ENCODE measurements around the gene MYB.
"Not testable (repeated sequence)": the region's sequence is repeated elsewhere in the genome, so short reads cannot be mapped to it uniquely, and the experiment has no call there.

The MYB gene

GRCh38 chr6:135164387-135164786 lies 16.7 kb upstream of the MYB start:
- not testable (repeated sequence) for DNase-seq (ENCODE audit: low read depth)

- DNase-seq (ENCODE audit: low read depth) = no peak
Observed at GRCh38 chr6:135165031-135165430, 16.1 kb upstream of the MYB start.

- no peak for DNase-seq (ENCODE audit: low read depth)
Observed at GRCh38 chr6:135166515-135166914, 14.6 kb upstream of the MYB start.

DNA sequence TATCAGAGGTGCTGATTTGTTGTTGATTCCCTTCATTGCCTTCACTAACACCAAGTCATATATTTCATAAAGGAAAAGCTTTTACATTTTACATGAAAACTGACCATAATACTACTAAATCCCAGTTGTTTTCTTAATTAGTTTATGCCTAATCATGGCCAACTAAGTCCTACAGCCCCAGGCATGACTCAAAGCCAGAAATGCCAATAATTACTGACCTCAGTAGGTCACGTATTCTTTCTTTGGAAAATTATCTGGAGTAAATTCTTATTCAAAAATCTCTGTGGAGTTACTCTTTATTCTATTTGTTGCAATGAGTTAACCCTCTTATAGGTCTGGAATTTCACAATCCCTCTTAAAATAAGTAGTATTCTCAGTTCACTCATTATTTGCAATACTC lies 13.5 kb upstream of the MYB start:
- DNase-seq (ENCODE audit: low read depth) = no peak

GRCh38 chr6:135168766-135169165 lies 12.3 kb upstream of the MYB start:
- no peak for DNase-seq (ENCODE audit: low read depth)

DNA sequence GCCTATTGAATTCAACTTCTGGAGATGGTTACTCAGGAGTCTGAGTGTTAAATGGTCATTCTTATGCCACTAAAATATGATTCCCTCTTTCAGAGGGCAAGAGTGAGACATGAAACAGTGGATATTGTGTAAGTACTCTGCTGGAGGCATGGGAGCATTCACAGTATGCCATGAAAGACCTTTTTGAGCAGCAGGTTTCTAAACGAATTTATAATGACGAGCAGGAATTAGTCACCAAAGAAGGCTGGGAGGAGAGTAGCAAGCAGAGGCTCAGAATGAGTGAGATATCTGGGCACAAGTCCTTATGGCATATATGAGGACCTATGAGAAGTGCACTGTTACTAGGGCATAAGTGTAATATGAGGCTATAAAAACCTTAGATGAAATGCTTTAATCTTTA lies 10.9 kb upstream of the MYB start:
- DNase-seq (ENCODE audit: low read depth) = no peak

DNA sequence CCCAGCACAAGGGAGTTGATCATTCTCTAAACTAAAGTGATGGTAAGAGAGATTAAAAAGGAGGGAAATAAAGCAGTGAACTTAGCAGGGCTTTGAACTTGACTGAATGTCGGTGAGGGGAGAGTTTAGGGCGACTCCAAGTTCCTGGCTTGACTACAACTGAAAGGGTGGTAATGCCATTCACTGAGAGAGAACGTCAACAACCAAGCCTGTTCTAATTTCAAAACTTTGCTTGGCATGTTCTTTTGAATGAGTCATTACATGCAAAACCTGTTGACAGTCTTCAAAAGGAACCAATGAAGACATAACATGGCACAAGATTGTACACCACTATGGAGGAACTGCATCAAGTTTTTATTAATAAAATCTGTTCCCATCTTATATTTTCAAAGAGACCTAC lies 10.3 kb upstream of the MYB start:
- DNase-seq (ENCODE audit: low read depth) = no peak

GRCh38 chr6:135173242-135173988 lies 7.7 kb upstream of the MYB start:
- DNase-seq (ENCODE audit: low read depth) = no peak

- no peak for DNase-seq (ENCODE audit: low read depth)
Observed at GRCh38 chr6:135173989-135174484, 7.1 kb upstream of the MYB start.

DNA sequence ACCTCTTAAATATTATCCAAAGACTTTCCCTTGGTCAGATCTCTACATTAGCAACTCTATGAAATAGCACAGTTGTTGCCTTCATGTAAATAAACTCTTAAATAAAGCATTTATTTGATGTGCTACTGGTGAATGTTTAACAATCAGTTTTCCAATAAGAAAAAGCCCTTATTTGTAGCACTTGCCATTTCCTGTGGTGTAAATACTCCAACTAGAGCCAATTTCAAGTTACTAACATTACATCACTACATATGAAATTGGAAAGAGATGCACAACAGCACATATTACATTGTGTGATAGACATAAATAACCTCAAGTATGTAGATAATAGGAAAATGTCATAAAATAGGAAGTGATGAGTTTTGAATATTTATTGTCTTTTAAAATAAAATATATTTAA lies 5.0 kb upstream of the MYB start:
- no peak for DNase-seq (ENCODE audit: low read depth)

GRCh38 chr6:135176464-135176863 lies 4.6 kb upstream of the MYB start:
- DNase-seq (ENCODE audit: low read depth) = no peak

GRCh38 chr6:135179372-135179771 lies 1.7 kb upstream of the MYB start:
- DNase-seq (ENCODE audit: low read depth) = no peak

GRCh38 chr6:135179920-135180541 lies 1.1 kb upstream of the MYB start:
- no peak for DNase-seq (ENCODE audit: low read depth)

- no peak for DNase-seq (ENCODE audit: low read depth)
Observed at GRCh38 chr6:135181333-135182070, 394 bp downstream of the MYB start.

- no peak for DNase-seq (ENCODE audit: low read depth)
Observed at GRCh38 chr6:135182071-135183001, 1.2 kb downstream of the MYB start.

- no peak for DNase-seq (ENCODE audit: low read depth)
Observed at GRCh38 chr6:135183002-135183531, 2.0 kb downstream of the MYB start.

GRCh38 chr6:135183532-135184440 lies 2.7 kb downstream of the MYB start:
- DNase-seq (ENCODE audit: low read depth) = no peak

DNA sequence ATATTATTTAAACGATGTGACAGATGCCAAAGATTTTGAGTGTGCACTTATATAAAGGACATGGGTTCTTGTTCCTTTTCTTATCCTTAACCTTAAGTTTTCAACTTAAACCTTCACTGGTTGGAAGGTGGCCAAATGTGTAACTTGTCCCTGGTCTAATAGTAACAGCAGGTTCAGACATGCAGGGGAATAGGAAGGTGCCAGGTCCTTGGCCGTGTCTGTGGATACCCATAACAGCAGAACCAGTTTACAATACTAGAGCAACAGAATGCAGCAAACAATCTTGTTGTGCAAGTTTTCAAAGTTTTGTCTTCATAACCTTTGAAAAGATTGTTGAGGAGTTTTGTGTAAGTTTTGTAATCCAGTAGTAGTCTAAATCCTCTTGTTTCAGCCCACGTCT lies 4.4 kb downstream of the MYB start:
- no peak for DNase-seq (ENCODE audit: low read depth)

GRCh38 chr6:135186255-135186654 lies 5.1 kb downstream of the MYB start:
- no peak for DNase-seq (ENCODE audit: low read depth)

GRCh38 chr6:135187372-135187771 lies 6.3 kb downstream of the MYB start:
- DNase-seq (ENCODE audit: low read depth) = no peak

- DNase-seq (ENCODE audit: low read depth) = no peak
Observed at GRCh38 chr6:135188718-135189117, 7.6 kb downstream of the MYB start.

All from GM04504 (cell line).